Measurements from ENCODE around the gene FGF18.

DNA sequence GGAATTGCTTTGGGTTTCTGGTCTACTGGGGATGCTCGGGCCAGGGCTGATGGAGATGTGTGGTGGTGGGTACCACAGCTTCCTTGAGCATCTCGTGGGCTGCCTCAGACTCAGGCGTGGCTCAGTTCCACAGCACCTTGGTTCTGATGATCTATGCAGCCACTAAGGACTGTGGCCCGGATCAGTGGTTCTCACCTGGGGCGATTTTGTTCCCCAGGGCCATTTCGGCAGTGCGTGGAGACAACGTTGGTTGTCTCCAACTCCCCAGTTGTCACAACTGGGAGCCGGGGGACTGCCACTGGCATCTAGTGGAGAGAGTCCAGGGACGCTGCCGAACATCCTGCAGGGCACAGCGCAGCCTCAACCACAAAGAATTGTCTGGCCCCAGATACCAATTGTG lies 47.7 kb downstream of the FGF18 start:
- no peak for TF ChIP-seq POLR2AphosphoS5 (IDR thresholded peaks at IDR 0.05)
- TF ChIP-seq, protein P1, sequence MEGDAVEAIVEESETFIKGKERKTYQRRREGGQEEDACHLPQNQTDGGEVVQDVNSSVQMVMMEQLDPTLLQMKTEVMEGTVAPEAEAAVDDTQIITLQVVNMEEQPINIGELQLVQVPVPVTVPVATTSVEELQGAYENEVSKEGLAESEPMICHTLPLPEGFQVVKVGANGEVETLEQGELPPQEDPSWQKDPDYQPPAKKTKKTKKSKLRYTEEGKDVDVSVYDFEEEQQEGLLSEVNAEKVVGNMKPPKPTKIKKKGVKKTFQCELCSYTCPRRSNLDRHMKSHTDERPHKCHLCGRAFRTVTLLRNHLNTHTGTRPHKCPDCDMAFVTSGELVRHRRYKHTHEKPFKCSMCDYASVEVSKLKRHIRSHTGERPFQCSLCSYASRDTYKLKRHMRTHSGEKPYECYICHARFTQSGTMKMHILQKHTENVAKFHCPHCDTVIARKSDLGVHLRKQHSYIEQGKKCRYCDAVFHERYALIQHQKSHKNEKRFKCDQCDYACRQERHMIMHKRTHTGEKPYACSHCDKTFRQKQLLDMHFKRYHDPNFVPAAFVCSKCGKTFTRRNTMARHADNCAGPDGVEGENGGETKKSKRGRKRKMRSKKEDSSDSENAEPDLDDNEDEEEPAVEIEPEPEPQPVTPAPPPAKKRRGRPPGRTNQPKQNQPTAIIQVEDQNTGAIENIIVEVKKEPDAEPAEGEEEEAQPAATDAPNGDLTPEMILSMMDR (IDR thresholded peaks at IDR 0.05) = no peak

Measured in upper lobe of left lung (tissue), 4 donors.